ENCODE results near the gene FMOD. TPM values are rescaled to one million over a fixed set of nuclear protein-coding genes. Genes with fewer than 3 reads are reported as not detected.

FMOD gene
- total RNA-seq: 0.47 TPM in 1 of 2 replicates, not detected in the other

DNA sequence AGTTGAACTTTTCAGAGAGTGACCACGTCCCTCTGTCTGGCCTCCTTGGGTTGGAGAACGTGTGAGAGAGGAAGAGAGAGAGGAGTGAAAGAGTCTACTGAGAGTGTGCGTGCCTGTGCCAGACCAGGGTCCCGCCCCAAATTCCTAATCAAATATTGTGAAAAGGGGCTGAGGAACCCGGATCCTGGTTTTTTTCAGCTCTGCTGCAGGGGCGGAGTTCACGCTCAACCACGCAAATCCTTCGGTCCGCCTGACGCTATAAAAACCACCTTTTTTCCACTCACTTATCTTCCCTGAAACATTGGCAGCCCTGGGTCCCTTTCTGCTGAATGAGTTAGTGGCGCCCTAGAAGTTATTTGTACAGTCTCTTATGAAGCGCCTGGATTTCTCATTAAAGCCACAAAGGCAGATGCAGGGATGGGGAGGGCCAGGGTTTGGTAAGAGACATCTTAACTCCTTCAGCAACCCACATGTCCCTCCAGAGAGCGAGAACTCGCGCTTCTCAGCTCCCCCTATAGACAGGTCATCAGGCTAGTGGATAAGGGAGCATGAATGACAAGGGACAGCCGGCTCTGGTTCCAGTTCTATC is at the start of gene FMOD:
TSS of gene FMOD (minus strand) at position 86 of the 589 bp plus-strand sequence. CDS start 2,852 bp downstream, outside the sequence.

DNA sequence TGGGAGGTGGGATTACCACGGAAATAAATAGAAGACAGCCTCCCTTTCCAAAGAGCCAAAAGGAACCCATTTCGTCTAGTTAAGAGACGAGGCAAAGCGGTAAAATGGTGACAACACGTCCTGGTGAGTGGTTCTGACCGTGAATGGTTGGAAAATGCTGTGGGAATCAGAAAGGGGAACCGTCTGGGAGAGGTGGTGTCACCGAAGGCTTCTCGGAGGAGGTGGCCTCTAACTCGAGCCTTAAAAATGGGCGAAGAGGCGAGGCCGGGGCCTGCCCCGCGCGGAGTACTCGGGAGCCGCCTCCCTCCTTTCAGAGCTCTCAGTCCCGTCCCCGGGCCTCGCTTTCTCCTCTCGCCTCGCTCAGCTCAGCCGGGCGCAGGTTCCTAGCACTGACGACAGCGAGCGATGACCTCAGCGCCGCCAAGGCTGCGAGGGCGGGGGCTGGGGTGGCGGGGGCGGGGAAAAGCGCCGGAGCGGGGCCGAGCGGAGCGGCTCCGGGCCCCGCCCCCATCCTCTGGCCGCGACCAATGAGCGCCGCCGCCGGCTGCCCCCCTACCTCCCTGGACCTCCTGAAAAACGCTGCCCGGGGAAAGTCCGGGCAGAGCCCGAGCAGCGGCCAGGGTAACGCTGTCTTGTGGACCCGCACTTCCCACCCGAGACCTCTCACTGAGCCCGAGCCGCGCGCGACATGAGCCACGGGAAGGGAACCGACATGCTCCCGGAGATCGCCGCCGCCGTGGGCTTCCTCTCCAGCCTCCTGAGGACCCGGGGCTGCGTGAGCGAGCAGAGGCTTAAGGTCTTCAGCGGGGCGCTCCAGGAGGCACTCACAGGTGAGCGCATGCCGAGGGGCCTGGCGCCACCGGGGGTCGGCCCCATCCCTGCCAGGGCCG is 45.8 kb downstream of the FMOD start, which contains the start of gene BTG2:
TSS of gene BTG2 (plus strand) at position 601 of the 890 bp plus-strand sequence. CDS start at position 689, 88 bp downstream.

Other genes with a start within 250 kb of the FMOD start
- gene ADORA1, start 223.4 kb downstream of the FMOD start, total RNA-seq: not detected in 2 replicates
- gene MYBPH, start 175.3 kb downstream of the FMOD start, total RNA-seq: not detected in 2 replicates
- 0.09 TPM in 1 of 2 replicates, not detected in the other for gene CHI3L1, start 164.4 kb downstream of the FMOD start, total RNA-seq
- gene CHIT1, start 121.4 kb downstream of the FMOD start, total RNA-seq: not detected in 2 replicates
- gene BTG2, start 45.6 kb downstream of the FMOD start, total RNA-seq: 33.4 and 39.1 TPM in 2 replicates
- under 0.01 TPM in 1 of 2 replicates, not detected in the other for gene PRELP, start 124.7 kb upstream of the FMOD start, total RNA-seq
- not detected in 2 replicates for gene OPTC, start 143.0 kb upstream of the FMOD start, total RNA-seq

Measured in endothelial cell of coronary artery (primary cell).